ENCODE measurements around the gene CBS.
"Not testable (repeated sequence)": the region's sequence is repeated elsewhere in the genome, so short reads cannot be mapped to it uniquely, and the experiment has no call there.

Gene CBS

GRCh38 chr21:43066690-43067089, 8.9 kb downstream of the CBS start:
- not testable (repeated sequence) for DNase-seq

- not testable (repeated sequence) for DNase-seq
These were observed 9.6 kb downstream of the CBS start for GRCh38 chr21:43065991-43066390.

- not testable (repeated sequence) for DNase-seq
These were observed 11.2 kb downstream of the CBS start for GRCh38 chr21:43064265-43064917.

GRCh38 chr21:43062955-43063664, 12.5 kb downstream of the CBS start:
- DNase-seq, result not testable (repeated sequence)

GRCh38 chr21:43053112-43053511, 22.5 kb downstream of the CBS start:
- DNase-seq, result not testable (repeated sequence)

- not testable (repeated sequence) for DNase-seq
These were observed 29.5 kb downstream of the CBS start for GRCh38 chr21:43045876-43046821.

- not testable (repeated sequence) for DNase-seq
These were observed 30.3 kb downstream of the CBS start for GRCh38 chr21:43045165-43045875.

- DNase-seq, result not testable (repeated sequence)
These were observed 31.1 kb downstream of the CBS start for GRCh38 chr21:43044547-43044946.

- DNase-seq, result not testable (repeated sequence)
These were observed 32.3 kb downstream of the CBS start for GRCh38 chr21:43043291-43043690.

GRCh38 chr21:43042169-43042568, 33.5 kb downstream of the CBS start:
- not testable (repeated sequence) for DNase-seq

- DNase-seq, result not testable (repeated sequence)
These were observed 37.0 kb downstream of the CBS start for GRCh38 chr21:43038659-43039044.

GRCh38 chr21:43037918-43038658, 37.5 kb downstream of the CBS start:
- not testable (repeated sequence) for DNase-seq

GRCh38 chr21:43036889-43037288, 38.7 kb downstream of the CBS start:
- DNase-seq, result not testable (repeated sequence)

GRCh38 chr21:43034826-43035225, 40.8 kb downstream of the CBS start:
- no peak for DNase-seq

GRCh38 chr21:43034101-43034500, 41.5 kb downstream of the CBS start:
- no peak for DNase-seq

GRCh38 chr21:43031121-43031619, 44.5 kb downstream of the CBS start:
- DNase-seq, result no peak

GRCh38 chr21:43029785-43030184, 45.9 kb downstream of the CBS start:
- DNase-seq, result no peak

GRCh38 chr21:43027846-43028731, 47.5 kb downstream of the CBS start:
- DNase-seq, result no peak

GRCh38 chr21:43025636-43026180, 49.9 kb downstream of the CBS start:
- DNase-seq, result no peak
